Small intestine (tissue), 7 donors: ENCODE data around the gene STARD13. TPM values are rescaled to one million over a fixed set of nuclear protein-coding genes. Genes with fewer than 3 reads are reported as not detected.

Source experiments
- DNase-seq, 2 donors: peaks; one replicate each; pipeline versions ENCODE4 v3.0.0 to v3.0.0-alpha.2; 2013
- FAIRE-seq: peaks from 2 replicates; lab custom pipeline; 2012; peaks lifted over from hg19 to GRCh38; lab: Jason Lieb, UNC
- H3K27ac ChIP-seq, 3 donors: one replicate each; pipeline ENCODE4 v1.5.1; 2013; ENCODE audit warnings: low read length in 2 of 3, mild to moderate bottlenecking in 2 of 3, control low read depth in 1 of 3, inconsistent platforms in 1 of 3, low read depth in 1 of 3, moderate library complexity in 1 of 3
- H3K27me3 ChIP-seq, 3 donors: one replicate each; pipeline ENCODE4 v1.6.1; 2013; ENCODE audit warnings: low read length in 3 of 3, inconsistent platforms in 1 of 3; ENCODE audit not compliant: control insufficient read depth in 3 of 3, insufficient read depth in 3 of 3
- H3K36me3 ChIP-seq, 3 donors: one replicate each; pipeline ENCODE4 v1.6.1; 2013; ENCODE audit warnings: low read length in 3 of 3, inconsistent platforms in 1 of 3, low read depth in 1 of 3, mild to moderate bottlenecking in 1 of 3, moderate library complexity in 1 of 3; ENCODE audit not compliant: control insufficient read depth in 3 of 3, insufficient read depth in 2 of 3
- H3K4me1 ChIP-seq, 3 donors: one replicate each; pipeline ENCODE4 v1.6.1; 2013; ENCODE audit warnings: low read length in 2 of 3, inconsistent platforms in 1 of 3, low read depth in 1 of 3, mild to moderate bottlenecking in 1 of 3, moderate library complexity in 1 of 3; ENCODE audit not compliant: control insufficient read depth in 3 of 3, insufficient read depth in 2 of 3
- H3K4me3 ChIP-seq, 3 donors: one replicate each; pipeline ENCODE4 v1.5.1; 2013; ENCODE audit warnings: low read length in 3 of 3, control low read depth in 1 of 3, inconsistent platforms in 1 of 3, low read depth in 1 of 3, mild to moderate bottlenecking in 1 of 3, moderate library complexity in 1 of 3
- H3K9me3 ChIP-seq, 2 donors: one replicate each; pipeline ENCODE4 v1.6.1; 2013; ENCODE audit warnings: low read depth in 1 of 2, low read length in 1 of 2; ENCODE audit not compliant: control insufficient read depth in 2 of 2, insufficient read depth in 1 of 2
- WGBS, 3 donors: extraction: QIAGEN DNeasy Blood & Tissue Kit; methylation state at CpG; one replicate each; pipeline ENCODE4 v1.1.7; 2013; 5-methylcytosine and 5-hydroxymethylcytosine counted together
- polyA plus RNA-seq, 4 donors: library from polyadenylated mRNA; stranded (reverse) in 3 of 4; unstranded in 1 of 4; fragments of 200-250 nt in 3 of 4; fragments of 120-200 nt in 1 of 4; gene quantifications; one replicate each; pipeline versions ENCODE4 v1.2.1 to v1.2.3, GENCODE V29; 2013
- donor health status: healthy with polysubstance abuse.
- donor health status: control.
- donor health status: control.
- donor health status: Bipolar disorder and iron deficiency.
- donor health status: healthy.

The STARD13 gene
- polyA plus RNA-seq, 4 donors, result 2.2 to 15.3 (median 5.0) TPM

- Histone ChIP-seq H3K4me1 (peaks cover 0 to 19% (median 0%) of the 10 kb centered on the region in 3 donors), H3K36me3 (peaks cover 0 to 3% (median 0%) of the 10 kb centered on the region in 3 donors), H3K9me3 (no peaks in the 10 kb centered on the region), H3K27ac (peak overlapping the region in 1 of 3 donors; percentile 94), H3K4me3 (peak overlapping the region in 1 of 3 donors; percentile 67), H3K27me3 (no peaks in the 10 kb centered on the region)
- 27 to 45% (median 41%) methylated on average over 1 of the region's 1 CpG for WGBS, 3 donors
- no peak for FAIRE-seq
- DNase-seq, result peak in 1 of 2 donors; percentile 25
Observed at GRCh38 chr13:33284031-33284430, 1.5 kb downstream of the STARD13 start.

GRCh38 chr13:33283195-33283911 lies 2.2 kb downstream of the STARD13 start:
- Histone ChIP-seq H3K36me3 (peaks cover 0 to 3% (median 0%) of the 10 kb centered on the region in 3 donors), H3K4me1 (peaks cover 0 to 19% (median 0%) of the 10 kb centered on the region in 3 donors), H3K9me3 (no peaks in the 10 kb centered on the region), H3K27ac (peak overlapping the region in 1 of 3 donors; percentile 3), H3K4me3 (no peak overlapping the region), H3K27me3 (no peaks in the 10 kb centered on the region)
- FAIRE-seq, result no peak
- WGBS, 3 donors, result 43 to 46% (median 45%) methylated on average over 1 of the region's 1 CpG
- peak in 1 of 2 donors; percentile 31 for DNase-seq

- Histone ChIP-seq H3K27ac (no peak overlapping the region), H3K4me1 (peaks cover 0 to 19% (median 0%) of the 10 kb centered on the region in 3 donors)
Observed at GRCh38 chr13:33281951-33282595, 3.5 kb downstream of the STARD13 start.

DNA sequence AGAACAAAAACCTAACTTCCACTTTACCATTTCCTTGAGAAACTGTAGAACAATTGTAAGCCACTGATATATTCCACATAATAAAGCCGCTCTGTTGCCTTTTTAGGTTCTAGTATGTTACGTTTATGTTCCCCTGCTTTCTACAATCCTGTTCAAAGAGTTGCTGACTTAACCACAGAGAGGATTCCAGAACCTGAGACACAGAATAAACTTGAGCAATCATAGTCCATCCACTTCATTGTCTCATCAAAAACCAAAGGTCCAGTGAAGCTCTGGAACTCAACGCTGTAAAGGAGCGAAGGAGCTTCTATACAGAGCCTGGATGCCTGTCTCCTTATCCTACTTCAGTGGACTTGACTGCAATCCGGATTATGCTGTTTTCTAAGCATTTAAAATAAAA lies 4.6 kb downstream of the STARD13 start:
- DNase-seq (peak in 1 of 2 donors; percentile 21), FAIRE-seq (no peak)
- H3K9me3 ChIP-seq, result no peaks in the 10 kb centered on the region
- H3K27me3 ChIP-seq, result no peaks in the 10 kb centered on the region
- no peak overlapping the region for H3K4me3 ChIP-seq
- H3K27ac ChIP-seq, result no peak overlapping the region
- 88 to 95% (median 90%) methylated on average over 5 of the region's 5 CpGs for WGBS, 3 donors
- peaks cover 0 to 12% (median 0%) of the 10 kb centered on the region in 3 donors for H3K4me1 ChIP-seq
- H3K36me3 ChIP-seq, result no peaks in the 10 kb centered on the region

More at GRCh38 chr13:33281951-33282595, 3.5 kb downstream of the STARD13 start:
- FAIRE-seq, result no peak
- Histone ChIP-seq H3K27me3 (no peaks in the 10 kb centered on the region), H3K9me3 (no peaks in the 10 kb centered on the region), H3K36me3 (no peaks in the 10 kb centered on the region), H3K4me3 (no peak overlapping the region)
- no peak for DNase-seq
- WGBS, 3 donors, result 81 to 90% (median 86%) methylated on average over 2 of the region's 2 CpGs

DNA sequence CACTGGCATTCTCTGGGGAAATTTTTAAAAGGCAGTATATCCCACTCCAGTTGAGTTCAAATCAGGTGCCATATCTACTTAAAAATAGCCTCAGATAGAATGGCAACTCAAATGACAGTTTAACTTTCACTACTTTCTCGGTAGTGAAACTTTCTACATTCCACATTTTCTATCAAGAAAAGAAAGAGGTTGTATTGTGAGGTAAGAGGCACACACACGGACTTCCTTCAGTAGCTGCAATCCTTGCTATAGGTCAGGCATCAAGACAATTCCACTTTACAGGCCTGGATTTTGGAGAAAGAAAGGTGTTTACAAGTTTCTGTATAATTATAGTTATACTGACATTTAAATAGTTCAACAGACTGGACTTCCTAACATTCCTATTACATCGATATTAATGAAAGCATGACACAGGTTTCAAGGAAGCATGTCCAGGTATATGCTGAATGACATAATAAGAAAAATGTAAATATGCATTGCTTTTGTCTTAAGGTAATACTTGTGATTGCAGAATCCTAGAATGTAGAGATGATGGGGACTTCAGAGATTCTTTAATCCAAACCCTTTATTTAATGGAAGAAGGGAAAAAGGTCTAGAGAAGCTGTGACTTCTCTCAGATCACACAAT lies 5.2 kb downstream of the STARD13 start:
- H3K27me3 ChIP-seq, result no peaks in the 10 kb centered on the region
- H3K4me1 ChIP-seq, result peaks cover 0 to 11% (median 1%) of the 10 kb centered on the region in 3 donors
- FAIRE-seq, result no peak
- no peak overlapping the region for H3K4me3 ChIP-seq
- H3K36me3 ChIP-seq, result no peaks in the 10 kb centered on the region
- WGBS, 3 donors, result 77 to 90% (median 82%) methylated on average over 3 of the region's 3 CpGs
- H3K27ac ChIP-seq, result peak overlapping the region in 1 of 3 donors; percentile 26
- no peaks in the 10 kb centered on the region for H3K9me3 ChIP-seq
- no peak for DNase-seq

GRCh38 chr13:33279414-33280278 lies 5.9 kb downstream of the STARD13 start:
- 20 to 46% (median 44%) methylated on average over 2 of the region's 2 CpGs for WGBS, 3 donors
- Histone ChIP-seq H3K9me3 (peaks cover 0 to 3% of the 10 kb centered on the region in 2 donors), H3K36me3 (no peaks in the 10 kb centered on the region), H3K27ac (peak overlapping the region in 1 of 3 donors; percentile 31), H3K27me3 (no peaks in the 10 kb centered on the region), H3K4me1 (peaks cover 0 to 11% (median 3%) of the 10 kb centered on the region in 3 donors), H3K4me3 (no peak overlapping the region)
- FAIRE-seq (no peak), DNase-seq (peak in 1 of 2 donors; percentile 51)

- peaks cover 0 to 9% of the 10 kb centered on the region in 2 donors for H3K9me3 ChIP-seq
- H3K27me3 ChIP-seq, result no peaks in the 10 kb centered on the region
- WGBS, 3 donors, result 0% methylated on average over 1 of the region's 1 CpG
- no peaks in the 10 kb centered on the region for H3K36me3 ChIP-seq
- H3K4me1 ChIP-seq, result peaks cover 0 to 18% (median 3%) of the 10 kb centered on the region in 3 donors
- no peak overlapping the region for H3K4me3 ChIP-seq
- FAIRE-seq, result no peak
- peak overlapping the region in 1 of 3 donors; percentile 31 for H3K27ac ChIP-seq
- no peak for DNase-seq
Observed at GRCh38 chr13:33278913-33279312, 6.6 kb downstream of the STARD13 start.
